H9 (cell line): Measurements from ENCODE around the gene SUCLG1. TPM values are rescaled to one million over a fixed set of nuclear protein-coding genes. Genes with fewer than 3 reads are reported as not detected.

Source experiments
- DNase-seq: peaks from one replicate; pipeline ENCODE4 v3.0.0-alpha.2; 2017
- H2AFZ ChIP-seq: one replicate; pipeline ENCODE4 v1.6.1; 2013; ENCODE audit warnings: mild to moderate bottlenecking, low read length, control low read depth, moderate library complexity
- H2AK5ac ChIP-seq: 2 replicates; pipeline ENCODE4 v1.6.1; 2013; ENCODE audit warnings: low read length, control low read depth, mixed read lengths; ENCODE audit not compliant: insufficient read length
- H2BK120ac ChIP-seq: one replicate; pipeline ENCODE4 v1.6.1; 2013; ENCODE audit warnings: low read depth, mild to moderate bottlenecking, low read length, control low read depth, inconsistent platforms; ENCODE audit not compliant: poor library complexity, severe bottlenecking
- H2BK12ac ChIP-seq: 2 replicates; pipeline ENCODE4 v1.6.1; 2013; ENCODE audit warnings: low read length, control low read depth, mixed read lengths, low read depth; ENCODE audit not compliant: insufficient read length
- H2BK15ac ChIP-seq: 2 replicates; pipeline ENCODE4 v1.6.1; 2013; ENCODE audit warnings: low read depth, low read length, control low read depth
- H2BK20ac ChIP-seq: one replicate; pipeline ENCODE4 v1.6.1; 2013; ENCODE audit warnings: low read depth, mild to moderate bottlenecking, low read length, control low read depth, inconsistent platforms; ENCODE audit not compliant: poor library complexity, severe bottlenecking
- H2BK5ac ChIP-seq: 2 replicates; pipeline ENCODE4 v1.6.1; 2013; ENCODE audit warnings: low read length, control low read depth, mixed read lengths; ENCODE audit not compliant: insufficient read length
- H3K14ac ChIP-seq: 2 replicates; pipeline ENCODE4 v1.6.1; 2013; ENCODE audit warnings: low read length, control low read depth; ENCODE audit not compliant: insufficient read depth
- H3K18ac ChIP-seq: 2 replicates; pipeline ENCODE4 v1.6.1; 2013; ENCODE audit warnings: low read depth, mild to moderate bottlenecking, mixed read lengths, low read length, control low read depth; ENCODE audit not compliant: insufficient read length
- H3K23ac ChIP-seq: 2 replicates; pipeline ENCODE4 v1.6.1; 2013; ENCODE audit warnings: low read length, control low read depth, mixed read lengths, low read depth; ENCODE audit not compliant: insufficient read length
- H3K23me2 ChIP-seq: 2 replicates; pipeline ENCODE4 v1.6.1; 2013; ENCODE audit warnings: low read depth, mild to moderate bottlenecking, mixed read lengths, low read length, control low read depth; ENCODE audit not compliant: insufficient read length, poor library complexity, severe bottlenecking
- H3K27ac ChIP-seq: 2 replicates; pipeline ENCODE4 v1.5.1; 2013; ENCODE audit warnings: low read length, control low read depth, mixed read lengths, low read depth; ENCODE audit not compliant: insufficient read length
- H3K27me3 ChIP-seq: 2 replicates; pipeline ENCODE4 v1.6.1; 2013; ENCODE audit warnings: low read length, control low read depth, inconsistent platforms; ENCODE audit not compliant: insufficient read depth
- H3K4ac ChIP-seq: 2 replicates; pipeline ENCODE4 v1.6.1; 2013; ENCODE audit warnings: low read depth, mild to moderate bottlenecking, control low read depth, inconsistent platforms, low read length, moderate library complexity
- H3K4me1 ChIP-seq: 2 replicates; pipeline ENCODE4 v1.6.1; 2013; ENCODE audit warnings: low read length, control low read depth, inconsistent platforms; ENCODE audit not compliant: insufficient read depth
- H3K4me2 ChIP-seq: 2 replicates; pipeline ENCODE4 v1.6.1; 2013; ENCODE audit warnings: low read length, control low read depth, mixed read lengths; ENCODE audit not compliant: insufficient read length, insufficient read depth
- H3K56ac ChIP-seq: 2 replicates; pipeline ENCODE4 v1.6.1; 2013; ENCODE audit warnings: low read depth, mild to moderate bottlenecking, mixed read lengths, low read length, control low read depth; ENCODE audit not compliant: insufficient read length
- H3K79me1 ChIP-seq: 2 replicates; pipeline ENCODE4 v1.6.1; 2013; ENCODE audit warnings: low read depth, mild to moderate bottlenecking, moderate library complexity, low read length, control low read depth, inconsistent platforms; ENCODE audit not compliant: insufficient read depth, poor library complexity, severe bottlenecking
- H3K79me2 ChIP-seq: 2 replicates; pipeline ENCODE4 v1.6.1; 2013; ENCODE audit warnings: low read length, control low read depth, inconsistent platforms; ENCODE audit not compliant: insufficient read depth
- H3K9ac ChIP-seq: 2 replicates; pipeline ENCODE4 v1.6.1; 2013; ENCODE audit warnings: low read length, control low read depth, mixed read lengths; ENCODE audit not compliant: insufficient read length; ENCODE audit errors: extremely low read depth
- H3K9me3 ChIP-seq: one replicate; pipeline ENCODE4 v1.6.1; 2013; ENCODE audit warnings: low read depth, low read length, inconsistent platforms; ENCODE audit not compliant: control insufficient read depth
- H3T11ph ChIP-seq: one replicate; pipeline ENCODE4 v1.6.1; 2013; ENCODE audit warnings: mild to moderate bottlenecking, low read length, control low read depth, inconsistent platforms
- H4K20me1 ChIP-seq: one replicate; pipeline ENCODE4 v1.6.1; 2013; ENCODE audit not compliant: control insufficient read depth, insufficient read length, insufficient read depth
- H4K5ac ChIP-seq: 2 replicates; pipeline ENCODE4 v1.6.1; 2013; ENCODE audit warnings: low read depth, mild to moderate bottlenecking, mixed read lengths, low read length, control low read depth; ENCODE audit not compliant: insufficient read length
- H4K8ac ChIP-seq: replicated peaks from 2 replicates; pipeline ENCODE4 v1.6.1; 2013; ENCODE audit warnings: low read length, control low read depth, mixed read lengths, low read depth; ENCODE audit not compliant: insufficient read length
- H4K91ac ChIP-seq: 2 replicates; pipeline ENCODE4 v1.6.1; 2013; ENCODE audit warnings: low read depth, mild to moderate bottlenecking, moderate library complexity, mixed read lengths, low read length, control low read depth; ENCODE audit not compliant: insufficient read length
- H3K27ac Mint-ChIP-seq, 3 experiments: 2 replicates in 2 of 3; 3 replicates in 1 of 3; pipeline ENCODE4 v1.8.0; 2020 to 2021; ENCODE audit warnings: mixed read lengths in 3 of 3, mild to moderate bottlenecking in 1 of 3, moderate library complexity in 1 of 3
- H3K27me3 Mint-ChIP-seq: 2 replicates; pipeline ENCODE4 v1.8.0; 2021; ENCODE audit warnings: low read depth, mild to moderate bottlenecking, moderate library complexity, mixed read lengths
- H3K36me3 Mint-ChIP-seq, 3 experiments: 2 replicates in 2 of 3; 3 replicates in 1 of 3; pipeline ENCODE4 v1.8.0; 2020 to 2021; ENCODE audit warnings: low read depth in 3 of 3, mixed read lengths in 3 of 3; ENCODE audit not compliant: insufficient read depth in 1 of 3
- H3K4me1 Mint-ChIP-seq, 2 experiments: 2 replicates each; pipeline ENCODE4 v1.8.0; 2020; ENCODE audit warnings: mixed read lengths in 2 of 2
- H3K4me3 Mint-ChIP-seq, 2 experiments: 2 replicates in 1 of 2; 3 replicates in 1 of 2; pipeline ENCODE4 v1.8.0; 2020 to 2021; ENCODE audit warnings: mild to moderate bottlenecking in 2 of 2, mixed read lengths in 2 of 2, moderate library complexity in 1 of 2
- H3K9me3 Mint-ChIP-seq, 2 experiments: 2 replicates in 1 of 2; 3 replicates in 1 of 2; pipeline ENCODE4 v1.8.0; 2020; ENCODE audit warnings: mild to moderate bottlenecking in 2 of 2, mixed read lengths in 2 of 2, moderate library complexity in 1 of 2
- CTCF ChIP-seq: fragments of 200-600 bp; sonication (generic); conservative IDR thresholded peaks from 3 replicates; pipeline ENCODE4 v1.8.0; 2021; ENCODE audit warnings: antibody characterized with exemption, mild to moderate bottlenecking
- WGBS: extraction: QIAGEN DNeasy Blood & Tissue Kit; methylation state at CpG from one replicate; pipeline ENCODE4 v1.1.7; 2013; ENCODE audit warnings: missing lambda C conversion rate, low lambda C conversion rate, mixed read lengths; ENCODE audit not compliant: insufficient read length; ENCODE audit errors: extremely low coverage; 5-methylcytosine and 5-hydroxymethylcytosine counted together
- total RNA-seq: library from RNA; stranded (reverse); gene quantifications from 2 replicates; pipeline ENCODE4 v1.2.1, GENCODE V29; 2021

SUCLG1 gene
- total RNA-seq, 1 experiment from 2014 or later: 40.0 TPM

- no peak overlapping the region for H4K5ac ChIP-seq
- no peak overlapping the region for H2BK120ac ChIP-seq
- no peak overlapping the region for H3K14ac ChIP-seq
- no peak overlapping the region for H3K27ac ChIP-seq
- TF ChIP-seq CTCF: no peak
- no peak overlapping the region for H3K23ac ChIP-seq
- H2AFZ ChIP-seq: no peak overlapping the region
- H3K4me2 ChIP-seq: no peak overlapping the region
- no peak overlapping the region for H3K56ac ChIP-seq
- DNase-seq: no peak
- peaks cover 14% of the 10 kb centered on the region for H3K23me2 ChIP-seq
- no peak overlapping the region for H2BK5ac ChIP-seq
- H3K27me3 ChIP-seq: no peaks in the 10 kb centered on the region
- no peaks in the 10 kb centered on the region; the same call in 1 of the 2 replicates for H3K79me2 ChIP-seq
- no peak overlapping the region for H3K4ac ChIP-seq
- H3K4me3 Mint-ChIP-seq: peak overlapping the region; percentile 93 to 94; a peak in 3 of 5 replicates
- no peak overlapping the region for H3K9ac ChIP-seq
- no peak overlapping the region for H2AK5ac ChIP-seq
- H3K4me1 Mint-ChIP-seq: peaks cover 10 to 20% of the 10 kb centered on the region in 2 experiments
- H3K36me3 Mint-ChIP-seq: no peaks in the 10 kb centered on the region; a peak in 1 of 7 replicates
- no peak overlapping the region for H3K18ac ChIP-seq
- no peak overlapping the region for H2BK12ac ChIP-seq
- no peak overlapping the region for H4K8ac ChIP-seq
- H3K9me3 ChIP-seq: no peaks in the 10 kb centered on the region
- WGBS: no CpG with 5 or more reads among the region's 2 CpGs
- H3T11ph ChIP-seq: no peak overlapping the region
- H4K20me1 ChIP-seq: no peaks in the 10 kb centered on the region
- H4K91ac ChIP-seq: no peak overlapping the region
- no peak overlapping the region for H2BK15ac ChIP-seq
- H3K27ac Mint-ChIP-seq: no peak overlapping the region
- no peaks in the 10 kb centered on the region for H3K27me3 Mint-ChIP-seq
- peaks cover 4% of the 10 kb centered on the region for H3K79me1 ChIP-seq
- no peaks in the 10 kb centered on the region; a peak in 1 of 5 replicates for H3K9me3 Mint-ChIP-seq
- no peak overlapping the region for H2BK20ac ChIP-seq
- H3K4me1 ChIP-seq: no peaks in the 10 kb centered on the region; the same call in 1 of the 2 replicates
These were observed 1.4 kb downstream of the SUCLG1 start for GRCh38 chr2:84457686-84458085.
